Measurements from ENCODE around the gene EMILIN1. TPM values are rescaled to one million over a fixed set of nuclear protein-coding genes. Genes with fewer than 3 reads are reported as not detected.

Gene EMILIN1
- total and polyA plus RNA-seq, 2 of the 4 experiments (the other 2 are of a cell fraction) = 26.5 to 95.6 TPM

- Histone ChIP-seq H2BK15ac (ENCODE audit: low read depth, low read length) (no peak overlapping the region), H3K56ac (ENCODE audit: extremely low read depth, insufficient read depth, low read length) (no peak overlapping the region), H2BK120ac (ENCODE audit: low read depth, low read length) (no peak overlapping the region), H3K9me1 (ENCODE audit: insufficient read depth, low read length) (peaks cover 17% of the 10 kb centered on the region), H4K20me1 (ENCODE audit: insufficient read depth, low read length) (no peaks in the 10 kb centered on the region; the same call in none of the 2 replicates), H3K9ac (ENCODE audit: low read depth, low read length) (no peak overlapping the region), H2AFZ (replicated peaks; ENCODE audit: low read length, poor library complexity) (no peak overlapping the region), H4K8ac (ENCODE audit: low read depth in 2 of 2, low read length in 2 of 2) (no peak overlapping the region), H3K4ac (ENCODE audit: low read depth, low read length) (no peak overlapping the region), H3K36me3 (ENCODE audit: control insufficient read depth, insufficient read depth, low read length) (peaks cover 32% of the 10 kb centered on the region), H2AK9ac (replicated peaks; ENCODE audit: low read depth, low read length, poor library complexity) (no peak overlapping the region), H3K4me3 (ENCODE audit: insufficient read depth, low read depth, low read length) (no peak overlapping the region), H3K27me3 (ENCODE audit: control insufficient read depth, insufficient read depth, low read length) (no peaks in the 10 kb centered on the region), H3K79me1 (ENCODE audit: low read depth in 1 of 2, low read length in 2 of 2) (peaks cover 19 to 44% of the 10 kb centered on the region in 2 experiments), H3K4me1 (ENCODE audit: control insufficient read depth, insufficient read depth, low read length) (no peaks in the 10 kb centered on the region; the same call in 1 of the 2 replicates), H2AK5ac (ENCODE audit: low read depth, low read length) (no peak overlapping the region), H3K23ac (ENCODE audit: low read depth, low read length) (no peak overlapping the region), H3K14ac (replicated peaks; ENCODE audit: low read depth, low read length) (no peak overlapping the region), H3K4me2 (ENCODE audit: low read depth, low read length) (no peak overlapping the region), H3K9me3 (ENCODE audit: control insufficient read depth, insufficient read depth, low read length) (no peaks in the 10 kb centered on the region), H3K18ac (ENCODE audit: low read depth, low read length) (no peak overlapping the region), H2BK20ac (ENCODE audit: low read depth, low read length) (no peak overlapping the region), H3K27ac (ENCODE audit: insufficient read depth, low read length) (no peak overlapping the region), H2BK5ac (ENCODE audit: low read depth, low read length, poor library complexity, severe bottlenecking) (no peak overlapping the region), H4K5ac (ENCODE audit: low read depth, low read length) (no peak overlapping the region), H4K91ac (ENCODE audit: insufficient read depth, low read depth, low read length) (no peak overlapping the region)
- WGBS, 2 experiments (ENCODE audit: extremely low coverage in 2 of 2, insufficient read length in 1 of 2) = no CpG with 5 or more reads among the region's 3 CpGs
- POLR2A ChIA-PET (ENCODE audit: unreplicated experiment) = interaction anchor here (0.9 kb wide), 1 partner anchor 9 kb away, joined by 3 read pairs; no protein-coding TSS in a partner anchor
- intact Hi-C loops (cut with micrococcal nuclease) (no loop called here), dilution Hi-C loops (cut with HindIII; ENCODE audit: low sequenced_read_pairs, unreplicated experiment) (no loop called here), in situ Hi-C loops (cut with MboI; ENCODE audit: low sequenced_read_pairs) (no loop called here)
- TF ChIP-seq CEBPB (IDR thresholded peaks at IDR 0.05; ENCODE audit: low read depth, low read length) = no peak
- no peak for TF ChIP-seq SMC3 (IDR thresholded peaks at IDR 0.05; ENCODE audit: low read depth, low read length)
- no peak for TF ChIP-seq ELK1 (IDR thresholded peaks at IDR 0.05; ENCODE audit: borderline replicate concordance, low read depth, low read length)
- TF ChIP-seq NFE2L2 (IDR thresholded peaks at IDR 0.05; ENCODE audit: low read depth, low read length) = no peak
- no peak for TF ChIP-seq RAD21 (IDR thresholded peaks at IDR 0.05; ENCODE audit: low read length)
- no peak for TF ChIP-seq CTCF (conservative IDR thresholded peaks at IDR 0.05; ENCODE audit: low read depth, low read length)
- TF ChIP-seq POLR2A (IDR thresholded peaks at IDR 0.05; ENCODE audit: low read depth, low read length) = no peak
- no peak for TF ChIP-seq RCOR1 (IDR thresholded peaks at IDR 0.05; ENCODE audit: insufficient replicate concordance, low read length)
- TF ChIP-seq CHD1 (IDR thresholded peaks at IDR 0.05; ENCODE audit: low read depth, low read length) = no peak
- no peak for TF ChIP-seq MAZ (IDR thresholded peaks at IDR 0.05; ENCODE audit: borderline replicate concordance, low read depth, low read length)
- no peak for TF ChIP-seq FOS (IDR thresholded peaks at IDR 0.05; ENCODE audit: low read depth, low read length)
- TF ChIP-seq USF2 (IDR thresholded peaks at IDR 0.05; ENCODE audit: low read depth, low read length) = no peak
- TF ChIP-seq BHLHE40 (IDR thresholded peaks at IDR 0.05; ENCODE audit: low read depth, low read length) = no peak
- no peak for TF ChIP-seq RFX5 (IDR thresholded peaks at IDR 0.05; ENCODE audit: low read depth, low read length)
- no peak for TF ChIP-seq MAFK (IDR thresholded peaks at IDR 0.05; ENCODE audit: low read depth, low read length)
- no peak for TF ChIP-seq MXI1 (IDR thresholded peaks at IDR 0.05; ENCODE audit: borderline replicate concordance, low read depth, low read length)
- BruUV-seq (replicated peaks) = no TSS peak
- DNase-seq (no peak), ATAC-seq (ENCODE audit: low read depth) (no peak)
- CTCF ChIA-PET = no interaction called here
These were observed 18.1 kb upstream of the EMILIN1 start for GRCh38 chr2:27060323-27060722.

All from IMR-90 (cell line).